PC-9 (cell line): Measurements from ENCODE around the gene CRYZL1. TPM values are rescaled to one million over a fixed set of nuclear protein-coding genes. Genes with fewer than 3 reads are reported as not detected.

Source experiments
- BruUV-seq: library from RNA; stranded (reverse); fragments of 400-500 nt; replicated peaks from 2 replicates; lab custom pipeline; 2021; lab: Mats Ljungman, UMichigan
- CTCF ChIA-PET: fragments of 300-600 bp; sonication (Branson Sonifier 250); formaldehyde crosslinking; loops from one replicate; lab custom pipeline; 2022; ENCODE audit warnings: antibody characterized with exemption; lab: Charles Lee
- POLR2A ChIA-PET: fragments of 300-600 bp; sonication (Branson Sonifier 250); formaldehyde crosslinking; loops from one replicate; lab custom pipeline; 2022; ENCODE audit warnings: antibody characterized with exemption; ENCODE audit not compliant: unreplicated experiment; lab: Charles Lee
- DNase-seq, 2 experiments: peaks; one replicate each; pipeline versions ENCODE4 v3.0.0 to v3.0.0-alpha.2; 2015 to 2022; ENCODE audit warnings: mixed read lengths in 1 of 2
- H2AFZ ChIP-seq: fragments of 200-600 bp; sonication (generic); 2 replicates; pipeline ENCODE4 v1.8.1; 2017; ENCODE audit warnings: antibody characterized with exemption
- H3F3A ChIP-seq: fragments of 200-600 bp; sonication (generic); 2 replicates; pipeline ENCODE4 v1.8.1; 2017; ENCODE audit warnings: antibody characterized with exemption, mild to moderate bottlenecking, low read depth; ENCODE audit not compliant: insufficient read depth
- H3K27ac ChIP-seq: fragments of 200-600 bp; sonication (generic); 2 replicates; pipeline ENCODE4 v1.6.1; 2016; ENCODE audit warnings: mixed run types
- H3K27me3 ChIP-seq: fragments of 200-600 bp; sonication (generic); 2 replicates; pipeline ENCODE4 v1.6.1; 2016; ENCODE audit warnings: low read depth, mixed run types; ENCODE audit not compliant: insufficient read depth
- H3K36me3 ChIP-seq: fragments of 200-600 bp; sonication (generic); 2 replicates; pipeline ENCODE4 v1.6.1; 2016; ENCODE audit warnings: low read depth, mixed run types
- H3K4me1 ChIP-seq: fragments of 200-600 bp; sonication (generic); replicated peaks from 2 replicates; pipeline ENCODE4 v1.6.1; 2016; ENCODE audit warnings: mixed run types; ENCODE audit not compliant: insufficient read depth
- H3K4me2 ChIP-seq: fragments of 200-600 bp; sonication (generic); 2 replicates; pipeline ENCODE4 v1.6.1; 2017; ENCODE audit warnings: mixed run types
- H3K4me3 ChIP-seq: fragments of 200-600 bp; sonication (generic); 2 replicates; pipeline ENCODE4 v1.6.1; 2016; ENCODE audit warnings: mixed run types
- H3K79me2 ChIP-seq: fragments of 200-600 bp; sonication (generic); 2 replicates; pipeline ENCODE4 v1.6.1; 2017; ENCODE audit warnings: low read depth, mixed run types
- H3K9me2 ChIP-seq: fragments of 200-600 bp; sonication (generic); 2 replicates; pipeline ENCODE4 v1.8.1; 2017; ENCODE audit warnings: mild to moderate bottlenecking; ENCODE audit not compliant: insufficient read depth
- H3K9me3 ChIP-seq: fragments of 200-600 bp; sonication (generic); 2 replicates; pipeline ENCODE4 v1.8.1; 2016; ENCODE audit warnings: low read depth; ENCODE audit not compliant: insufficient read depth
- H4K20me1 ChIP-seq: fragments of 200-600 bp; sonication (generic); 2 replicates; pipeline ENCODE4 v1.8.1; 2017; ENCODE audit not compliant: insufficient read depth
- CTCF ChIP-seq: fragments of 200-600 bp; sonication (generic); conservative IDR thresholded peaks from 2 replicates; pipeline ENCODE4 v1.6.1; 2017; ENCODE audit warnings: mixed run types, antibody characterized with exemption, mild to moderate bottlenecking, moderate library complexity
- EZH2 ChIP-seq: fragments of 200-600 bp; sonication (generic); IDR thresholded peaks from 2 replicates; pipeline ENCODE4 v1.8.0; 2017; ENCODE audit warnings: antibody characterized with exemption, low read depth
- intact Hi-C: fragments of 100-400 bp; cut with micrococcal nuclease; formaldehyde crosslinking; loops from one replicate; pipeline ENCODE4 v1.10.0; 2022; ENCODE audit not compliant: unreplicated experiment
- total RNA-seq: library from RNA; stranded (reverse); gene quantifications from 2 replicates; pipeline ENCODE4 v1.2.3, GENCODE V29; 2021

Gene CRYZL1
- total RNA-seq, 1 experiment from 2014 or later = 22.4 TPM

- TF ChIP-seq EZH2 (no peak), CTCF (no peak)
- no peak overlapping the region for H3K4me3 ChIP-seq
- H2AFZ ChIP-seq = no peak overlapping the region
- peaks cover 18% of the 10 kb centered on the region for H3K36me3 ChIP-seq
- H4K20me1 ChIP-seq = peaks cover 16% of the 10 kb centered on the region
- no peaks in the 10 kb centered on the region for H3K9me3 ChIP-seq
- H3K79me2 ChIP-seq = 0 out of 2 replicates have a peak, but pooled peaks cover 2% of the 10 kb centered on the region
- H3K27me3 ChIP-seq = no peaks in the 10 kb centered on the region
- no peaks in the 10 kb centered on the region for H3K9me2 ChIP-seq
- BruUV-seq = no TSS peak
- H3K4me1 ChIP-seq = no peaks in the 10 kb centered on the region
- H3K27ac ChIP-seq = no peak overlapping the region
- POLR2A ChIA-PET = interaction anchor here (0.9 kb wide), 1 partner anchor 275 kb away, joined by 4 read pairs; no protein-coding TSS in a partner anchor
- intact Hi-C loops = no loop called here
- no peak overlapping the region for H3K4me2 ChIP-seq
- no peak for DNase-seq
- H3F3A ChIP-seq = peaks cover 5% of the 10 kb centered on the region; the same call in 1 of the 2 replicates
- CTCF ChIA-PET = no interaction called here
Measured at GRCh38 chr21:33567914-33568313, 73.6 kb downstream of the CRYZL1 start.

GRCh38 chr21:33566514-33566913, 75.0 kb downstream of the CRYZL1 start:
- Histone ChIP-seq H3K9me3 (no peaks in the 10 kb centered on the region), H3K79me2 (0 out of 2 replicates have a peak, but pooled peaks cover 2% of the 10 kb centered on the region), H3K9me2 (no peaks in the 10 kb centered on the region), H3K4me1 (no peaks in the 10 kb centered on the region), H3K4me2 (no peak overlapping the region), H3K27ac (no peak overlapping the region), H4K20me1 (peaks cover 25% of the 10 kb centered on the region), H3K27me3 (no peaks in the 10 kb centered on the region), H2AFZ (no peak overlapping the region), H3F3A (no peaks in the 10 kb centered on the region), H3K4me3 (no peak overlapping the region), H3K36me3 (peaks cover 10% of the 10 kb centered on the region; the same call in 1 of the 2 replicates)
- no TSS peak for BruUV-seq
- TF ChIP-seq CTCF = no peak
- TF ChIP-seq EZH2 = no peak
- ChIA-PET CTCF (no interaction called here), POLR2A (no interaction called here)
- no peak for DNase-seq
- intact Hi-C loops = no loop called here

GRCh38 chr21:33562389-33562788, 79.2 kb downstream of the CRYZL1 start:
- Histone ChIP-seq H3K27ac (no peak overlapping the region), H3K4me3 (no peak overlapping the region), H2AFZ (no peak overlapping the region), H3F3A (peaks cover 5% of the 10 kb centered on the region; the same call in 1 of the 2 replicates), H3K79me2 (peaks cover 13% of the 10 kb centered on the region; the same call in 1 of the 2 replicates), H4K20me1 (peaks cover 30% of the 10 kb centered on the region), H3K27me3 (no peaks in the 10 kb centered on the region), H3K36me3 (peaks cover 32% of the 10 kb centered on the region), H3K4me2 (no peak overlapping the region), H3K4me1 (no peaks in the 10 kb centered on the region), H3K9me3 (no peaks in the 10 kb centered on the region), H3K9me2 (no peaks in the 10 kb centered on the region)
- ChIA-PET POLR2A (no interaction called here), CTCF (no interaction called here)
- no TSS peak for BruUV-seq
- no peak for DNase-seq
- intact Hi-C loops = no loop called here
- TF ChIP-seq EZH2 = no peak
- TF ChIP-seq CTCF = no peak
